B cell (primary cell): Measurements from ENCODE around the gene DPP4. TPM values are rescaled to one million over a fixed set of nuclear protein-coding genes. Genes with fewer than 3 reads are reported as not detected.

Experiments used
- ATAC-seq: fragments of 200-7000 bp; cut with Tn5 transposase; one replicate; pipeline ENCODE4 v1.10.0; 2021; ENCODE audit warnings: low read depth, mild to moderate bottlenecking, moderate number of reproducible peaks, moderate library complexity
- CTCF ChIA-PET: fragments of 350-600 bp; sonication (Branson Sonifier 250); formaldehyde crosslinking; loops from one replicate; lab custom pipeline; 2021; ENCODE audit warnings: antibody characterized with exemption, inconsistent platforms; lab: Charles Lee
- POLR2A ChIA-PET: fragments of 350-600 bp; sonication (Branson Sonifier 250); formaldehyde crosslinking; loops from one replicate; lab custom pipeline; 2021; ENCODE audit warnings: antibody characterized with exemption; lab: Charles Lee
- DNase-seq: peaks from one replicate; pipeline ENCODE4 v3.0.0; 2013
- H2AFZ ChIP-seq: 2 replicates; pipeline ENCODE4 v1.6.1; 2012; ENCODE audit warnings: mild to moderate bottlenecking, low read depth, low read length; ENCODE audit not compliant: insufficient read depth, poor library complexity, severe bottlenecking
- H3K27ac ChIP-seq, 2 donors: 1 replicate in 1 of 2; 2 replicates in 1 of 2; pipeline ENCODE4 v1.5.1; 2012 to 2013; ENCODE audit warnings: low read length in 2 of 2, mild to moderate bottlenecking in 2 of 2, moderate library complexity in 1 of 2
- H3K27me3 ChIP-seq, 4 experiments: fragments of 200-600 bp in 1 of 4; sonication (generic) in 1 of 4; replicated peaks in 1 of 4; 1 replicate in 2 of 4; 2 replicates in 2 of 4; pipeline versions ENCODE4 v1.6.1 to v1.7.0; 2013 to 2016; ENCODE audit warnings: low read length in 3 of 4, mild to moderate bottlenecking in 2 of 4, mixed read lengths in 1 of 4, moderate library complexity in 1 of 4; ENCODE audit not compliant: insufficient read depth in 4 of 4, control insufficient read depth in 3 of 4; ENCODE audit errors: control extremely low read depth in 1 of 4
- H3K36me3 ChIP-seq, 2 experiments: replicated peaks in 1 of 2; 1 replicate in 1 of 2; 2 replicates in 1 of 2; pipeline versions ENCODE4 v1.6.1 to v1.7.1; 2013; ENCODE audit warnings: low read length in 1 of 2; ENCODE audit not compliant: insufficient read depth in 2 of 2, control insufficient read depth in 1 of 2; ENCODE audit errors: control extremely low read depth in 1 of 2, extremely low read depth in 1 of 2
- H3K4me1 ChIP-seq, 2 donors: fragments of 200-600 bp in 1 of 2; sonication (generic) in 1 of 2; 1 replicate in 1 of 2; 2 replicates in 1 of 2; pipeline versions ENCODE4 v1.5.1 to v1.6.1; 2013 to 2017; ENCODE audit warnings: low read length in 2 of 2; ENCODE audit not compliant: control insufficient read depth in 2 of 2, insufficient read depth in 2 of 2
- H3K4me2 ChIP-seq: replicated peaks from 2 replicates; pipeline ENCODE3; 2012; ENCODE audit warnings: mild to moderate bottlenecking, low read depth, low read length; ENCODE audit not compliant: poor library complexity, severe bottlenecking
- H3K4me3 ChIP-seq, 5 experiments: fragments of 200-600 bp in 1 of 5; sonication (generic) in 1 of 5; 1 replicate in 3 of 5; 2 replicates in 2 of 5; pipeline versions ENCODE4 v1.5.1 to v1.7.0; 2011 to 2016; ENCODE audit warnings: low read length in 4 of 5, mild to moderate bottlenecking in 4 of 5, low read depth in 2 of 5, control low read depth in 1 of 5, moderate library complexity in 1 of 5; ENCODE audit not compliant: insufficient read depth in 1 of 5; ENCODE audit errors: control extremely low read depth in 1 of 5, extremely low read depth in 1 of 5
- H3K79me2 ChIP-seq: fragments of 200-600 bp; sonication (generic); one replicate; pipeline ENCODE4 v1.6.0; 2016; ENCODE audit warnings: low read length; ENCODE audit not compliant: control insufficient read depth, insufficient read depth
- H3K9ac ChIP-seq: fragments of 200-600 bp; sonication (generic); 2 replicates; pipeline ENCODE4 v1.6.1; 2017; ENCODE audit warnings: mild to moderate bottlenecking, low read length, moderate library complexity
- H3K9me3 ChIP-seq, 3 donors: one replicate each; pipeline versions ENCODE4 v1.6.1 to v1.7.1; 2013; ENCODE audit warnings: low read length in 2 of 3; ENCODE audit not compliant: control insufficient read depth in 2 of 3, insufficient read depth in 1 of 3; ENCODE audit errors: control extremely low read depth in 1 of 3
- H4K20me1 ChIP-seq: 2 replicates; pipeline ENCODE4 v1.6.0; 2012; ENCODE audit warnings: mild to moderate bottlenecking, low read length; ENCODE audit not compliant: insufficient read depth, control insufficient read depth, poor library complexity, severe bottlenecking
- H3K27ac Mint-ChIP-seq: one replicate; pipeline ENCODE4 v1.8.0; 2021; ENCODE audit warnings: mixed read lengths
- H3K27me3 Mint-ChIP-seq: one replicate; pipeline ENCODE4 v1.8.0; 2021; ENCODE audit warnings: mixed read lengths
- H3K4me1 Mint-ChIP-seq: one replicate; pipeline ENCODE4 v1.8.0; 2021; ENCODE audit warnings: mixed read lengths
- H3K4me3 Mint-ChIP-seq: one replicate; pipeline ENCODE4 v1.8.0; 2021; ENCODE audit warnings: mixed read lengths
- H3K9me3 Mint-ChIP-seq: one replicate; pipeline ENCODE4 v1.8.0; 2022; ENCODE audit warnings: mixed read lengths; ENCODE audit not compliant: insufficient read depth
- CTCF ChIP-seq: fragments of 200-600 bp; IDR thresholded peaks from one replicate; pipeline ENCODE4 v1.8.0; 2022; ENCODE audit warnings: antibody characterized with exemption, mild to moderate bottlenecking
- EZH2 ChIP-seq: IDR thresholded peaks from 2 replicates; pipeline ENCODE4 v1.6.1; 2012; ENCODE audit warnings: borderline replicate concordance, low read depth, mild to moderate bottlenecking, moderate library complexity, low read length; ENCODE audit not compliant: insufficient read depth, poor library complexity, severe bottlenecking
- WGBS: methylation state at CpG from one replicate; pipeline ENCODE4 v1.1.5; 2013; ENCODE audit warnings: missing lambda C conversion rate; ENCODE audit not compliant: insufficient coverage; 5-methylcytosine and 5-hydroxymethylcytosine counted together
- intact Hi-C: fragments of 100-400 bp; cut with micrococcal nuclease; formaldehyde crosslinking; loops from one replicate; pipeline ENCODE4 v1.10.0; 2022
- polyA plus RNA-seq: library from polyadenylated mRNA; depleted of rRNA; stranded (reverse); fragments of >200 nt; gene quantifications from 2 replicates; pipeline ENCODE4 v1.2.3, GENCODE V29; 2012
- total RNA-seq, 2 donors: library from RNA; stranded (reverse); fragments of 120-200 nt in 1 of 2; gene quantifications; 1 replicate in 1 of 2; 2 replicates in 1 of 2; pipeline versions ENCODE4 v1.2.3 to v1.2.4, GENCODE V29; 2013 to 2022

Gene DPP4
- total and polyA plus RNA-seq, 2 donors (not counting 1 experiment from before 2014, with no cell fraction given): 0.18 to 1.2 TPM

GRCh38 chr2:162014751-162015150 is 59.3 kb downstream of the DPP4 start:
- H3K4me3 Mint-ChIP-seq: no peak overlapping the region
- ATAC-seq: no peak
- ChIA-PET CTCF (no interaction called here), POLR2A (no interaction called here)
- no peak for TF ChIP-seq EZH2
- no peak for TF ChIP-seq CTCF
- Histone ChIP-seq H3K36me3 (no peaks in the 10 kb centered on the region), H3K9ac (no peak overlapping the region), H3K27ac (no peak overlapping the region), H3K4me1 (no peaks in the 10 kb centered on the region), H3K79me2 (no peaks in the 10 kb centered on the region), H3K4me2 (no peak overlapping the region), H2AFZ (no peak overlapping the region), H3K9me3 (no peaks in the 10 kb centered on the region), H4K20me1 (no peaks in the 10 kb centered on the region), H3K27me3 (no peaks in the 10 kb centered on the region), H3K4me3 (no peak overlapping the region)
- peaks cover 21% of the 10 kb centered on the region for H3K27me3 Mint-ChIP-seq
- 100% methylated on average over 1 of the region's 6 CpGs for WGBS
- DNase-seq: no peak
- no peaks in the 10 kb centered on the region for H3K9me3 Mint-ChIP-seq
- H3K4me1 Mint-ChIP-seq: peaks cover 3% of the 10 kb centered on the region
- intact Hi-C loops: no loop called here
- no peak overlapping the region for H3K27ac Mint-ChIP-seq

DNA sequence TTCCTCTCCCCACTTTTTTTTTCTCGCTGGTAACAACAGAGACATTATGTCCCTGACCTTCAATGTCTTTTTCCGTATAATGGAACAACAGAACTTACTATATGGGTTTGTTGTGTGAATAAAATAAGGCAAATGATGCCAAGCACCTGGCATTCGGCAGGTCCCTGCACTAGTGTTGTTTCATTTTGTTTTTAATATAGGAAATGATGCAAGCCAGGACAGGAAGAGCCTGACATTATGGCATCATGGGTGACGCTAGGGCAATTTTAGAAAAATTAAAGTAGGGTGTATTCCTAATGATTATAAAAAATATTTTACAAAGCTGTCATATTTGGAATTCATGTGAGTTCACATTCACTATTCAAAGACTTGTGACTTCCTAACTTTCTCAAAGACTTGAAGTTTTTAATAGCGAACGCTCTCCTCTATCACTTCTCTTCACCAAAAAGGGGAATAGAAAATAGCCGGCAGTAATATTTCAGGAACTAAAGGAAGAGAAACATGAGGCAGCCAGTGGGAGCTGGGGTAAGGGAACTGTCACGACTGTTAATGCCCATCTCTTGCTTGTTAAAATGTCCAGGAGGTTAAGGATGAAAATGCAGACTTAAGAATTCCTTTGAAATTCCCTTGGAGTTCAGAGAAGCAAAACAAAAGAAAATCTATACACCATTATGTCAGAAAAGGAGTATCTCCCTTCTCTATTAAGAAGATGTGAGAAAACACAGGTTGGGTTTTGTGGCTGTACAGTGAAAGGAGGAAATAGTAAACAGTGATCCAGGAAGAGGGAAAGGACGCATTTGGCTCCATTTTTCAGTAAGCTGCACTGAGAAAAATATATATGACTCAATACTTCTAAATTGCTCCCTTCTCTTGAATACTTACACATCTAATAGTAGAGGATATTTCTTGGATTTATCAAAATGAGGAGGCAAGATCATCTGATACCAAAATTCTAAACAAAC is 60.2 kb downstream of the DPP4 start:
- Histone ChIP-seq H4K20me1 (no peaks in the 10 kb centered on the region), H3K79me2 (no peaks in the 10 kb centered on the region), H3K9me3 (no peaks in the 10 kb centered on the region), H3K4me2 (peak overlapping the region; percentile 2), H3K4me3 (no peak overlapping the region), H3K27ac (no peak overlapping the region), H3K4me1 (no peaks in the 10 kb centered on the region), H3K36me3 (no peaks in the 10 kb centered on the region), H2AFZ (no peak overlapping the region), H3K27me3 (no peaks in the 10 kb centered on the region), H3K9ac (no peak overlapping the region)
- no peak for ATAC-seq
- Mint-ChIP-seq H3K4me1 (peaks cover 3% of the 10 kb centered on the region), H3K4me3 (peak overlapping the region; percentile 2), H3K9me3 (no peaks in the 10 kb centered on the region), H3K27me3 (peaks cover 18% of the 10 kb centered on the region), H3K27ac (no peak overlapping the region)
- ChIA-PET CTCF (no interaction called here), POLR2A (no interaction called here)
- intact Hi-C loops: no loop called here
- WGBS: no CpG with 5 or more reads among the region's 9 CpGs
- DNase-seq: no peak
- TF ChIP-seq EZH2 (no peak), CTCF (no peak)
